Spleen (tissue), 7 donors: ENCODE measurements around the gene ANKS4B.
"Not testable (repeated sequence)": the region's sequence is repeated elsewhere in the genome, so short reads cannot be mapped to it uniquely, and the experiment has no call there.

ENCODE experiments used
- POLR2AphosphoS5 ChIP-seq, 3 donors: sonication (generic); formaldehyde crosslinking; IDR thresholded peaks; one replicate each; pipeline ENCODE4 v1.5.1; 2017; ENCODE audit warnings: antibody characterized with exemption in 3 of 3
- TF ChIP-seq, protein P1 (sequence below), 11 experiments: fragments of 200-600 bp in 7 of 11; fragments of 450-650 bp in 4 of 11; sonication (generic) in 4 of 11; IDR thresholded peaks in 8 of 11; conservative IDR thresholded peaks in 3 of 11; 1 replicate in 7 of 11; 2 replicates in 4 of 11; pipeline versions ENCODE4 v1.4.0 to v1.8.0; 2016 to 2021; ENCODE audit warnings: antibody characterized with exemption in 11 of 11, inconsistent platforms in 4 of 11, mild to moderate bottlenecking in 1 of 11
- donor health status: DM: no; HTN: no; CAD: no; lungs with moderate emphysema.
- donor health status: DM: no; HTN: no; CAD: no.
- donor health status: DM: no; HTN: no; CAD: no.

- TF ChIP-seq, protein P1, sequence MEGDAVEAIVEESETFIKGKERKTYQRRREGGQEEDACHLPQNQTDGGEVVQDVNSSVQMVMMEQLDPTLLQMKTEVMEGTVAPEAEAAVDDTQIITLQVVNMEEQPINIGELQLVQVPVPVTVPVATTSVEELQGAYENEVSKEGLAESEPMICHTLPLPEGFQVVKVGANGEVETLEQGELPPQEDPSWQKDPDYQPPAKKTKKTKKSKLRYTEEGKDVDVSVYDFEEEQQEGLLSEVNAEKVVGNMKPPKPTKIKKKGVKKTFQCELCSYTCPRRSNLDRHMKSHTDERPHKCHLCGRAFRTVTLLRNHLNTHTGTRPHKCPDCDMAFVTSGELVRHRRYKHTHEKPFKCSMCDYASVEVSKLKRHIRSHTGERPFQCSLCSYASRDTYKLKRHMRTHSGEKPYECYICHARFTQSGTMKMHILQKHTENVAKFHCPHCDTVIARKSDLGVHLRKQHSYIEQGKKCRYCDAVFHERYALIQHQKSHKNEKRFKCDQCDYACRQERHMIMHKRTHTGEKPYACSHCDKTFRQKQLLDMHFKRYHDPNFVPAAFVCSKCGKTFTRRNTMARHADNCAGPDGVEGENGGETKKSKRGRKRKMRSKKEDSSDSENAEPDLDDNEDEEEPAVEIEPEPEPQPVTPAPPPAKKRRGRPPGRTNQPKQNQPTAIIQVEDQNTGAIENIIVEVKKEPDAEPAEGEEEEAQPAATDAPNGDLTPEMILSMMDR (IDR thresholded peaks at IDR 0.05 in 8 of 11, conservative IDR thresholded peaks at IDR 0.05 in 3 of 11) = not testable (repeated sequence)
- not testable (repeated sequence) for TF ChIP-seq POLR2AphosphoS5 (IDR thresholded peaks at IDR 0.05)
Observed at GRCh38 chr16:21195330-21195729, 38.2 kb upstream of the ANKS4B start.
